Endothelial cell of umbilical vein (primary cell): ENCODE data around the gene TUBG2.

Experiments used
- CTCF ChIP-seq, 2 donors: IDR thresholded peaks; 1 replicate in 1 of 2; 2 replicates in 1 of 2; pipeline ENCODE4 v1.5.1; 2011; ENCODE audit warnings: low read length in 2 of 2, mild to moderate bottlenecking in 2 of 2, moderate library complexity in 2 of 2, control low read depth in 1 of 2, inconsistent platforms in 1 of 2, low read depth in 1 of 2; ENCODE audit not compliant: insufficient read depth in 1 of 2; ENCODE audit errors: extremely low read depth in 1 of 2
- EZH2 ChIP-seq: IDR thresholded peaks from 2 replicates; pipeline ENCODE4 v1.6.1; 2012; ENCODE audit warnings: borderline replicate concordance, low read depth, mild to moderate bottlenecking, moderate library complexity, low read length, inconsistent platforms; ENCODE audit not compliant: severe bottlenecking
- JUN ChIP-seq: IDR thresholded peaks from 2 replicates; pipeline ENCODE4 v1.6.1; 2011; ENCODE audit warnings: borderline replicate concordance, low read depth; ENCODE audit not compliant: insufficient read length, insufficient read depth
- MYC ChIP-seq: IDR thresholded peaks from one replicate; pipeline ENCODE4 v1.6.1; 2011; ENCODE audit warnings: mild to moderate bottlenecking, low read depth, low read length

GRCh38 chr17:42618442-42619150 is 40.5 kb upstream of the TUBG2 start:
- TF ChIP-seq CTCF (IDR thresholded peaks at IDR 0.05; ENCODE audit: extremely low read depth in 1 of 2, insufficient read depth in 1 of 2, low read depth in 1 of 2, low read length in 2 of 2) (no peak), MYC (no peak), JUN (no peak), EZH2 (no peak)
